Pulmonary artery endothelial cell (primary cell): ENCODE results near the gene COG7. TPM values are rescaled to one million over a fixed set of nuclear protein-coding genes. Genes with fewer than 3 reads are reported as not detected.
"Not testable (repeated sequence)": the region's sequence is repeated elsewhere in the genome, so short reads cannot be mapped to it uniquely, and the experiment has no call there.

Experiments used
- DNase-seq: peaks from one replicate; pipeline ENCODE4 v3.0.0-alpha.2; 2011; ENCODE audit warnings: low read depth, low spot score
- total RNA-seq: library from RNA; depleted of rRNA; stranded (reverse); fragments of >200 nt; gene quantifications from 2 replicates; pipeline ENCODE4 v1.2.3, GENCODE V29; 2014

The COG7 gene
- total RNA-seq, 1 donor from 2014 or later: 10.9 TPM

- no peak for DNase-seq
These were observed 67.5 kb downstream of the COG7 start for GRCh38 chr16:23385441-23385840.

DNA sequence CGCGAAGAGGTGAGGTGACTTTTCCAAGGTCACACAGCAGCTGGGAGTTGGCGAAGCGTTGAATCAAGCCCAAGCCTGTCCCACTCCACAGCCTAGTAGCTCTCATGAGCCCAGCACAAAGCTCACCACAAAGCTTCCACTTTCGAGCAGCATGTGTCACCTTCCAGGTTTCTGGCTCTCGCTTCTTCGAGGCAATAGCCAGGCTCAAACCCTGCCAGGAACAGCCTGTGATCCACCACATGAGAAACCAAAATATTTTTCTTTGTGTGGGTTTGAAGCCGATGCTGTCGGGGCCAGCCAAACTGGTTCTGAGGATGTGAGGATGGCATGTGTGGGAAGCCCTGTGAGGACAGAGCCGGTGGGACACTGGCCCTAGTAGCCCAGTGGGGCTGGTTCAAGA is 68.1 kb downstream of the COG7 start:
- DNase-seq: no peak

DNA sequence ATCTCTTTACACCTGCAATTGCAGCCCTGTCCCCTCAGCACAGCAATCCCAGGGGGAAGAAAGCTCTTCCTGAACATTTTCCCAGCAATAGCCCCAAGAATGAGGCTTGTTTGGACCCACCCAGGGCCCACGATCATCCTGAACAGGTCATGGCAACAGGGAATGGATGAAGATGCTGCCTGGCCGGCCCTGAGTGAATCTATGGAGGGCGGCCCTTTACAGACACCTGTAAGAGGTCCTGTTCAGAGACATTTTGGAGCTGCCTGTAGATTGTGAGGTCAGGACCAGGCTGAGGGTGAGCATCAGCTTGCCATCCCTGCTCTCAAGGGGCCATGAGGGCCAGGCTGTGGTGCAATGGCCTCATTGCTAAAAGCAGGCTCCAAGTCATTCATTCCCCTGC is 69.1 kb downstream of the COG7 start:
- DNase-seq: no peak

- DNase-seq: no peak
These were observed 70.7 kb downstream of the COG7 start for GRCh38 chr16:23382279-23382678.

GRCh38 chr16:23381702-23382101 is 71.3 kb downstream of the COG7 start:
- not testable (repeated sequence) for DNase-seq

DNA sequence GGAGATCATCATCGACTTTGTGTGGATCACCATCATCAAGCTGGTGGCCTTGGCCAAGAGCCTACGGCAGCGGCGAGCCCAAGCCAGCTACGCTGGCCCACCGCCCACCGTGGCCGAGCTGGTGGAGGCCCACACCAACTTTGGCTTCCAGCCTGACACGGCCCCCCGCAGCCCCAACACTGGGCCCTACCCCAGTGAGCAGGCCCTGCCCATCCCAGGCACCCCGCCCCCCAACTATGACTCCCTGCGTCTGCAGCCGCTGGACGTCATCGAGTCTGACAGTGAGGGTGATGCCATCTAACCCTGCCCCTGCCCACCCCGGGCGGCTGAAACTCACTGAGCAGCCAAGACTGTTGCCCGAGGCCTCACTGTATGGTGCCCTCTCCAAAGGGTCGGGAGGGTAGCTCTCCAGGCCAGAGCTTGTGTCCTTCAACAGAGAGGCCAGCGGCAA is 72.5 kb downstream of the COG7 start:
- no peak for DNase-seq

DNA sequence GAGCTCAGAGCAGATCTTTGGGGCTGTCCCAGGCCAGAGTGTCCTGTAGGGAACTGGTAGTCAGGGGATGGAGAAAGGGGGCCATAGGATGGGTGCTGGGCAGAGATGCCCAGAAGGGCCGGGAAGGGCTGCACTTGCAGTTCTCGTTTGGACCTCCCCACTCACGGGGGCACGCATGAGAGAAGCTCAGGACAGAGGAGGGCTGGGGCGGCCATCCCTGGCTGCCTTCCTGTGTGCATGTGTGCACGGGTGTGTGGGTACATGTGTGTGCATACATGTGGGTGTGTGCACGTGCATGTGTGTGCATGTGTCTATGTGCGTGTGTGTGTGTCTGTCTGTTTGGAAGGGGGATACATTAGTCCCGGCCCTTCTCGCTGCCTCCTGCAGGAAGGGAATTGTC is 73.3 kb downstream of the COG7 start:
- no peak for DNase-seq

DNA sequence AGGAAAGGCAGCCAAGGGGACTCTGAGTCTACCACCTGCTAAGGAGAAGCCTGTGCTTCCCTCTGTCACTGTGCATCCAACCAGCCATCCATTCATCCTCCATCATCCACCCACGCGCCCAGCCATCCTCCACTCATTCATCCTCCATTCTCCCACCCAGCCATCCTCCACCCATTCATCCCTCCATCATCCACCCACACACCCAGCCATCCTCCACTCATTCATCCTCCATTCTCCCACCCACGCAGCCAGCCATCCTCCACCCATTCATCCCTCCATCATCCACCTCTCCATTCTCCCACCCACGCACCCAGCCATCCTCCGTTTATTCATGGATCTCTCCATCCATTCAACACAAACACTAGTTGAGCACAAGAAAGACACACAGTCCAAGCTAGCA is 74.1 kb downstream of the COG7 start:
- DNase-seq: no peak

- DNase-seq: no peak
These were observed 74.7 kb downstream of the COG7 start for GRCh38 chr16:23378256-23378655.

- DNase-seq: no peak
These were observed 75.7 kb downstream of the COG7 start for GRCh38 chr16:23377071-23377931.

- no peak for DNase-seq
These were observed 77.3 kb downstream of the COG7 start for GRCh38 chr16:23375643-23376042.

DNA sequence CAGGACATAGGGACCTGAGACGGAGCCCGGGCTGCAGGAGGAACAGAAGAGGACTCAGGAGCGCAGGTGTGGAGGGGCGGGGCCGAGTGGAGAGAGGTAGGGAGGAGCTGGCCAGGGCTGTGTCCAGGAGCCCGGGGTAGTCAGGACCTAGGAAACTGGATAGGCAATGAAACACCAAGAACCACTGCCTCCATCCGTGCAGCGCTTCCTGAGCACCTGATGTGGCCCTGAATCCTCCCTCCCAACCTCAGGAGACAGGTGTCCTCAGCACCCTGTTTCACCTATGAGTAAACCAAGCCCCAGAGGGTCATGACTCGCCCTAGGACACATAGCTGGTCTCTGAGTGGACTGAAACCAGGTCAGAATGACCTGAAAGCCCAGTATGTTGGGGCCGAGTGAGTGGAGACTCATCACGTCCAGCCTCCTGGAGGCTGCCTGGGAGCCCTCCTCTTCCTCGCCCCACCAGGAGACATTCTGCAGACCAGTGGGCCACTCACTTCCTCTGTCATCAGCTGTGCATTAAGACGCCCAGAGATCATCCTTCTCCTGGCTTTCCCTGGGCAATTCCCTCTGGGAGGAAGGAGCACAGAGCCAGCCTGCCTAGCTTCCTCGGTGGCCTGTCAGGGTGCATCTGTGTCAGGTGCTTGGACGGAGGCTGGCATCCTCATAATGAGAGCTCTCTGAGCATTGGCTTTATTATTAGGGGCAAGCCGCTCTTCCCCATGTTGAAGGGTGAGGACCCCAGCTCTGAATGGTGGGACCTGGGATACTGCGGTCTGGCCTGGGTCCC is 78.1 kb downstream of the COG7 start:
- no peak for DNase-seq

- DNase-seq: no peak
These were observed 79.4 kb downstream of the COG7 start for GRCh38 chr16:23373436-23374219.

DNA sequence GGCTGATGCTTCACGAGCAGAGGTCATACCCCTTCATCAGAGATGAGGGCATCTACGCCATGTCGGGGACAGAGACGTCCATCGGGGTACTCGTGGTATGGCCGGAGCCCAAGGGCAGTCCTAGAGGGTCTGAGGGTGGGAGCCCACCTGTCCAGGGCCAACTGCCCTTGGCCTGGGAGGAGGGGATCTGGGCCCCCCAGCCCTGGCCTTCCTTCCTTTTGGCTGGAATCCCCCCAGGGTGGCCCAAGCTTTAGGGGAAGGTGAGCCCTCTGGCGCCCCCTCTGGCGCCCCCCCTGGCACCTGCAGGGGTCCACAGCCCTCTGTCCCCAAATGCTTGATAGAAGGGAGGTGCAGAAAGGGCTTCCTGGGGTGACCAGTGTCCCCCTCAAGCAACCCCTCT is 81.6 kb downstream of the COG7 start:
- no peak for DNase-seq

DNA sequence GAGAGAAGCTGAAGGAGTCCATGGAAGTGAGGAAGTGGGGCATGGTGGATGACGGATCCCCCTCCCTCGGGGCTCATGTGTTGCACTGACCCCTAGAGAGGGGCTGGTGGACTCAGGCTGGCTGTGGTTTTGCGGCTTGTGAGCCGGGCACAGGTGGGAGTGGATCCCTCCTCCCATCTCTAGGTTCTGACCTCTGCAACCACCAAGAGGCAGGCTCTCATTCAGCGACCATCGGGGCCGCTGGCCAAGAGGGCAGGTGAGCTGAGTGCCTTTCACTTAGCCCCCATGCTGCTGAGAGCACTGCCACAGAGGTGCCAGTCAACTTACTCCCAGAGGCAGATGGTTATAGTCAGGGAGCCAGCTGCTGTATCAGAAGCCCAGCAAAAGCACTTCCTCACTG is 83.6 kb downstream of the COG7 start:
- no peak for DNase-seq

DNA sequence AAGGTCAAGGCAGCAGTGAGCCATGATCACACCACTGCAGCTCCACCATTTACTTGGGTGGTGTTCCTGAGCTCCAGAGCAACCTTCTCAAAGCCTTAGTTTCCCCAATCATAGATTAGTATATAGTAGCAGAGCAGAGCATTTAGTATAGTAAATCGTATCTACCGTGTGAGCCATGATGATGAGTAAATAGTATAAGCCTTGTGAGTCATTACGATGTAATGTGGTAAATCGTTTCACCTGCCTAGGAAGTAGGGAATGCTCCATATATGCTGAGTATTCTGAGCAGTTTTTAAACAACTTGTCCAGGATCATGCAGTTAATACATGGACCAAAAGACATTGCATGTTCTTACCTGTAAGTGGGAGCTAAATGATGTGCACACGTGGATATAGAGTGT is 84.5 kb downstream of the COG7 start:
- DNase-seq: no peak

GRCh38 chr16:23367988-23368387 is 85.0 kb downstream of the COG7 start:
- no peak for DNase-seq

DNA sequence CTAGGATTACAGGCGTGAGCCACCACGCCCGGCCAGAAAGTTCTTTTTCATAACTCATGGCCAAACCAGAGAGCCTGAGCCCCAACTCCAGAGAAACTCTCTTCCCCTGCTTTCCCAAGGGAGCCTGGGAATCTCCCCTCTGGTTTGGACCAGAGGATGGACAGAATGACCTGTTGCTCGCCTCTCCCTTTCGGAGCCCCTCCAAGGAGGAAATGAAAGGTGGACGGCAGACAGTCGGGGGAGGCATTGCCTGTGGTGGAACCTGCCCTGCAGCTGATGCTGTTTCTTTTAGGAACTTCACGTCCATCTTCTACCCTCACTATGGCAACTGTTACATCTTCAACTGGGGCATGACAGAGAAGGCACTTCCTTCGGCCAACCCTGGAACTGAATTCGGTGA is 85.4 kb downstream of the COG7 start:
- no peak for DNase-seq

- DNase-seq: not testable (repeated sequence)
These were observed 86.6 kb downstream of the COG7 start for GRCh38 chr16:23366341-23366740.

GRCh38 chr16:23365602-23366240 is 87.3 kb downstream of the COG7 start:
- no peak for DNase-seq
